ENCODE data around the gene ZBTB2. TPM values are rescaled to one million over a fixed set of nuclear protein-coding genes. Genes with fewer than 3 reads are reported as not detected.

The ZBTB2 gene
- total RNA-seq, 4 donors from 2014 or later, result 2.4 to 9.6 (median 7.6) TPM

DNA sequence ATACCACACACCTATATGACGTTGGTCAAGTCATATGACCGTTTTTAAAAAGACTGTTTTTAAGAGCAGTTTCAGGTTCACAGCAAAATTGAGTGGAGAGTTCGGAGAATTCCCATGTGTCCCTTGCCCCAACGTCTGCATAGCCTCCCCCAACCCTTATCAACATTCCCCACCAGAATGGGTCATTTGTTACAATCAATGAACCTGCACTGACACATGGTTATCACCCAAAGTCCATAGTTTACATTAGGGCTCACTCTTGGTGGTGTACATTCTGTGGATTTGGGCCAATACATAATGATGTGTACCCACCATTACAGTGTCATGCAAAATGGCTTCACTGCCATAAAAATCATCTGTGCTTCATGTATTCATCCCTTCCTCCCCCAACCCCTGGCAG, 52.0 kb downstream of the ZBTB2 start:
- in situ Hi-C loops (cut with MboI; ENCODE audit: low pct_ligation_motif_present in 1 of 4, low pct_unique_long_range_greater_than_20kb in 1 of 4, low sequenced_read_pairs in 3 of 4), result loop anchor here in 3 of 4 donors (5.0 to 25.0 kb wide), 3 partner anchors 445 to 927 kb away; no protein-coding TSS in a partner anchor
- intact Hi-C loops (cut with DNase I; ENCODE audit: low total_unique reads), result loop anchor here (5.0 kb wide), 1 partner anchor 447 kb away; no protein-coding TSS in a partner anchor
- H3K27ac ChIP-seq, result no peak overlapping the region
- no peak for TF ChIP-seq POLR2AphosphoS5 (IDR thresholded peaks at IDR 0.05)
- no peak for TF ChIP-seq POLR2A (IDR thresholded peaks at IDR 0.05)
- TF ChIP-seq, protein P1, sequence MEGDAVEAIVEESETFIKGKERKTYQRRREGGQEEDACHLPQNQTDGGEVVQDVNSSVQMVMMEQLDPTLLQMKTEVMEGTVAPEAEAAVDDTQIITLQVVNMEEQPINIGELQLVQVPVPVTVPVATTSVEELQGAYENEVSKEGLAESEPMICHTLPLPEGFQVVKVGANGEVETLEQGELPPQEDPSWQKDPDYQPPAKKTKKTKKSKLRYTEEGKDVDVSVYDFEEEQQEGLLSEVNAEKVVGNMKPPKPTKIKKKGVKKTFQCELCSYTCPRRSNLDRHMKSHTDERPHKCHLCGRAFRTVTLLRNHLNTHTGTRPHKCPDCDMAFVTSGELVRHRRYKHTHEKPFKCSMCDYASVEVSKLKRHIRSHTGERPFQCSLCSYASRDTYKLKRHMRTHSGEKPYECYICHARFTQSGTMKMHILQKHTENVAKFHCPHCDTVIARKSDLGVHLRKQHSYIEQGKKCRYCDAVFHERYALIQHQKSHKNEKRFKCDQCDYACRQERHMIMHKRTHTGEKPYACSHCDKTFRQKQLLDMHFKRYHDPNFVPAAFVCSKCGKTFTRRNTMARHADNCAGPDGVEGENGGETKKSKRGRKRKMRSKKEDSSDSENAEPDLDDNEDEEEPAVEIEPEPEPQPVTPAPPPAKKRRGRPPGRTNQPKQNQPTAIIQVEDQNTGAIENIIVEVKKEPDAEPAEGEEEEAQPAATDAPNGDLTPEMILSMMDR (IDR thresholded peaks at IDR 0.05), result no peak
- no peak for TF ChIP-seq EP300 (IDR thresholded peaks at IDR 0.05; ENCODE audit: low read depth)
- WGBS, 2 donors (ENCODE audit: low coverage in 1 of 2), result 66% methylated on average over 4 of the region's 4 CpGs; no CpG with 5 or more reads in 1 of the 2 donors
- no peak overlapping the region for H3K4me3 ChIP-seq
- no peak for DNase-seq
- H3K27me3 ChIP-seq, result no peaks in the 10 kb centered on the region
- no peaks in the 10 kb centered on the region for H3K9me3 ChIP-seq
- H3K36me3 ChIP-seq, result no peaks in the 10 kb centered on the region
- peaks cover 0 to 5% (median 0%) of the 10 kb centered on the region in 4 donors for H3K4me1 ChIP-seq

- Histone ChIP-seq H3K27ac (no peak overlapping the region), H3K9me3 (no peaks in the 10 kb centered on the region), H3K27me3 (no peaks in the 10 kb centered on the region), H3K4me1 (peaks cover 0 to 5% (median 0%) of the 10 kb centered on the region in 4 donors), H3K36me3 (no peaks in the 10 kb centered on the region), H3K4me3 (no peak overlapping the region)
- 67 to 84% methylated on average over 3 to 11 of the region's 11 CpGs for WGBS, 2 donors (ENCODE audit: low coverage in 1 of 2)
- TF ChIP-seq POLR2AphosphoS5 (IDR thresholded peaks at IDR 0.05) (no peak), EP300 (IDR thresholded peaks at IDR 0.05; ENCODE audit: low read depth) (no peak), POLR2A (IDR thresholded peaks at IDR 0.05) (no peak)
- TF ChIP-seq, protein P1 (IDR thresholded peaks at IDR 0.05), result no peak
- intact Hi-C loops (cut with DNase I; ENCODE audit: low total_unique reads), result loop anchor here (5.0 kb wide), 1 partner anchor 446 kb away; no protein-coding TSS in a partner anchor
- DNase-seq, result no peak
- in situ Hi-C loops (cut with MboI; ENCODE audit: low pct_ligation_motif_present in 1 of 4, low pct_unique_long_range_greater_than_20kb in 1 of 4, low sequenced_read_pairs in 3 of 4), result loop anchor here in 3 of 4 donors (5.0 to 25.0 kb wide), 3 partner anchors 444 to 926 kb away; no protein-coding TSS in a partner anchor
Observed at GRCh38 chr6:151338651-151339200, 52.6 kb downstream of the ZBTB2 start.

DNA sequence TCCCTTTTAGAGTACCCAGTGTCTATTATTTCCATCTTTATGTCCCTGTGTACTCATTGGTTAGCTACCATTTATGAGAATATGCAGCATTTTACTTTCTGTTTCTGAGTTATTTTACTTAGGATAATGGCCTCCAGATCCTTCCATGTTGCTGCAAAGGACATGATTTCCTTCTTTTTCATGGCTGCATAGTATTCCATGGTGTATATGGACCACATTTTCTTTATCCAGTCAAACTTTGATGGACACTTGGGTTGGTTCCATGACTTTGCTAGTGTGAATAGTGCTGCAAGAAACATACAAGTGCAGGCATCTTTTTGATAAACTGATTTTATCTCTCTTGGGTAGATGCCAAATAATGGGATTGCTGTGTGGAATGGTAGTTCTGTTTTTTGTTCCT, 55.4 kb downstream of the ZBTB2 start:
- in situ Hi-C loops (cut with MboI; ENCODE audit: low pct_ligation_motif_present in 1 of 4, low pct_unique_long_range_greater_than_20kb in 1 of 4, low sequenced_read_pairs in 3 of 4), result loop anchor here in 3 of 4 donors (5.0 to 25.0 kb wide), 3 partner anchors 441 to 924 kb away; no protein-coding TSS in a partner anchor
- H3K9me3 ChIP-seq, result no peaks in the 10 kb centered on the region

GRCh38 chr6:151330130-151330696, 61.1 kb downstream of the ZBTB2 start:
- peak overlapping the region in 2 of 4 donors; percentile 13 to 41 for H3K27ac ChIP-seq
- in situ Hi-C loops (cut with MboI; ENCODE audit: low pct_ligation_motif_present in 1 of 4, low pct_unique_long_range_greater_than_20kb in 1 of 4, low sequenced_read_pairs in 3 of 4), result loop anchor here (5.0 to 25.0 kb wide), 4 partner anchors 318 to 918 kb away; no protein-coding TSS in a partner anchor
- H3K4me1 ChIP-seq, result peaks cover 3 to 8% (median 8%) of the 10 kb centered on the region in 4 donors
- TF ChIP-seq EP300 (IDR thresholded peaks at IDR 0.05; ENCODE audit: low read depth) (no peak), POLR2A (IDR thresholded peaks at IDR 0.05) (no peak), POLR2AphosphoS5 (IDR thresholded peaks at IDR 0.05) (no peak)
- TF ChIP-seq, protein P1 (IDR thresholded peaks at IDR 0.05), result no peak
- H3K9me3 ChIP-seq, result no peaks in the 10 kb centered on the region
- WGBS, 2 donors (ENCODE audit: low coverage in 1 of 2), result 43 to 54% methylated on average over 5 to 6 of the region's 6 CpGs
- H3K4me3 ChIP-seq, result no peak overlapping the region
- no peak for DNase-seq
- peaks cover 18% of the 10 kb centered on the region for H3K27me3 ChIP-seq
- intact Hi-C loops (cut with DNase I; ENCODE audit: low total_unique reads), result no loop called here
- H3K36me3 ChIP-seq, result no peaks in the 10 kb centered on the region

More for the DNA sequence above, 55.4 kb downstream of the ZBTB2 start:
- intact Hi-C loops (cut with DNase I; ENCODE audit: low total_unique reads), result loop anchor here (5.0 kb wide), 1 partner anchor 444 kb away; no protein-coding TSS in a partner anchor
- Histone ChIP-seq H3K4me3 (no peak overlapping the region), H3K36me3 (no peaks in the 10 kb centered on the region), H3K27me3 (no peaks in the 10 kb centered on the region), H3K27ac (no peak overlapping the region), H3K4me1 (peaks cover 0 to 3% (median 0%) of the 10 kb centered on the region in 4 donors)
- DNase-seq, result no peak
- no peak for TF ChIP-seq EP300 (IDR thresholded peaks at IDR 0.05; ENCODE audit: low read depth)
- TF ChIP-seq, protein P1 (IDR thresholded peaks at IDR 0.05), result no peak
- TF ChIP-seq POLR2A (IDR thresholded peaks at IDR 0.05), result no peak
- TF ChIP-seq POLR2AphosphoS5 (IDR thresholded peaks at IDR 0.05), result no peak

Measured in transverse colon (tissue), 4 donors.